ENCODE data around the gene DOCK10.

DOCK10 gene

DNA sequence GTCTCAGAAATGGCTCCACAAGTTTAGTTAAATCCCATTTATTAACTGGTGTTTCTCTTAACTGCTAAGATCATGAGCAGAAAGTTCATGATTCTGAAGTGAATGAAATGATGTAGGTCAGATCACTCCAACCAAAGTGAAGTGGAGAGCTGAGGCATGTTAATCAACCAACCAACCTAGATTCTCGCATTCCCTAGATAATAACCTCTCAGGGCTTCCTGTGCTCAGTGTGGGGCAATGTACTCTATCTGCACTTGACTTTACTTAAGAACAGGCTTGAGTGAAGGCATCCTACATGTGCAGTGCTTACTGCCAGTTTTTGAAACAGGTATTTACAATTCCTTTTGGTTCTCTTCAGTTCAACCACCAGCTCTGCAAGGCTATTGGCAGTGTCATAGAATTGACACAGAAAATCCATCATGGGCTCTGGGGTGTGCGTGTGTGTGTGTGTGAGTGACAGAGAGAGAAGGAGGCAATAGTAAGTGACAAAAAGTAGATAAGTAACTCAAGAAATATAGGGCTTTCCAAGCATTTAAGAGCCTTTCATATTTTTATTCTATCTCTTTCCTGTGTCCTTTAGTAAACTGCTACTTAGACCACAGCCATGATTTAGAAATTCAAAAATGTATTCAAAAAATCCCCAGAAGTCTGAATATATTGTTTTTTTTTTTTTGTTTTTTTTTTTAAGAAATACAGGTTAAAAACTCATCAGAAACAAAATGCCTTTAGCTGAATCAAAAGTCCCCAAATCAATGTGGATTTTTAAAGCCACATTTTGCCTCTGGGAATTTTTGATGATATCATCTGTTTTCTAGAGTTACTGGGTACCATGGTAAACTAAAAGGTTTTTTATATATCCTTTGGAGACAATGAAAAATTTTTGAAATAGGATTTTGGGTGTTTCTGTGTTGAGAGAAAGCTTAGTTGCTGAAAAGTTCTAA is 28.6 kb downstream of the DOCK10 start:
- no peak for DNase-seq (ENCODE audit: low read depth in 2 of 3, low spot score in 1 of 3)

DNA sequence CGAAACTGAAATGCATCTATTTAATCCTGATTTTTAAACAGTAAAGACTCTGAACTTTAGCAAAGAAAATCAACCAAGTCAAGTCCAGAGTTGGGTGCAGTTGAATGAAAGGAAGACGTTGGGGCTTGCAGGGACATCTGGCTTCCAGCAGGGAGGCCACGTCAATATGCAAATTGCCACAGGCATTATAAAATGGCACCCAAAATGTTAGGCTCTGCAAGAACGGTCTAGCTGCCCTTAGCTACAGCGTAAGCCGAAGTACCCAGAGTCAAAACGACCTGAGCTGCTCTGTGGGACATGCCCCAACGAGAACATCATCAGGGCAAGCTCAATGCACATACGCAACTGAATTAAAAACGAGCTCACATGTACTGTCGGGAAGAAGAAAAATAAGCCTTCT is 30.7 kb downstream of the DOCK10 start:
- DNase-seq (ENCODE audit: low read depth in 2 of 3, low spot score in 1 of 3): no peak

DNA sequence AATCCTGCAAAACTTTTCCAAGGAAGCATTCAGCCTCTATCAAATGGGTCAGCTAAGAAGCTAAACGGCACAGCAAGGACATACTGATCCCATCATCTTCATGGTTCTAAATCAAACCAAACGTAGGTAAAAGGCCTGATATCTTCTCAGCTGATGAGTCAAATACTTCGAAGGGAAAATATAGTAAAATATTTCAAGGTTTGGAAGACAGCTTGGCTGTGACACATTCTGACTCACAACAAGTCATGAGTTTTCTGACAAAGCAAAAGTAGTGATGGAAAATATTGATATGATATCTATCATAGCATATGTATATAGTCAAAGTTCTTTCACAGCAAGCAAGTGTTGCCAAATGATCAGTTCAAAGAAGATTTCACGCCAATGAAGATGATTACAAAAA is 31.5 kb downstream of the DOCK10 start:
- DNase-seq (ENCODE audit: low read depth in 2 of 3, low spot score in 1 of 3): no peak

DNA sequence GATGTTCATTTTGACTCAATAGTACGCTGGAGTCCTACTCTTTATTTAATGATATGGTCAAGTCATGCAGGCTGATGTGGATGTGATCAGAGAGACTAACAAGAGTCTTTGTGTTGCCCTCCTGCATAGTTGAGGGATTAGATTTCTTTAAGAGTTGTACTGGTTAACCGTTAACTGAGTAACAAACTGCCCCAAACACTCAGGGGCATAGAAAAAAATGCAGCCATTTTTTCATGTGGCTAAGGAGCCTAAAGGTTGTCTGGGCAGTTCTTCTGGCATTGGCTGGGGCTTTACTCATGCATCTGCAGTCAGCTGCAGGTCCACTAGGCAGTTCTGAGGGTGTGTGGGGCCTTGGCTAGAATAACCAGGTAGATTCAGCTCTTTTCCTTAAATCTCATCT is 32.5 kb downstream of the DOCK10 start:
- no peak for DNase-seq (ENCODE audit: low read depth in 2 of 3, low spot score in 1 of 3)

DNA sequence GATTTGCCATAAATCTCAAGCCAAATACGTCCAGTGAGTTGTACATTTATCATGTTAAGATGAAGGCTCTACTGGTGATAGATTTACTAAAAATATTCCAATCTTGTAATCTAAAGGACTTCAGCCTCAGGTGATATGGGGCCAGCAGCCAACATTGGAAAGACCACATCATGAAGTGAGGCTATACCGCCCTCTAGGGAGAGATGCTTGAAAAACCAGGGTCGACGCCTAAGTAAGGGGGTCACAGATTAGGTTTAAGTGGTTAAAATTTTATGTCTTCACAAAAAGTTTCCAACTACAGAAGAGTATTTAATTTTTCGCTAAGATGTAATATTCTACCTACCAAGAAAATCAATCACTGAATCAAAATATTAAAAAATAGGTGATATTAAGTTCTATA is 33.3 kb downstream of the DOCK10 start:
- no peak for DNase-seq (ENCODE audit: low read depth in 2 of 3, low spot score in 1 of 3)

DNA sequence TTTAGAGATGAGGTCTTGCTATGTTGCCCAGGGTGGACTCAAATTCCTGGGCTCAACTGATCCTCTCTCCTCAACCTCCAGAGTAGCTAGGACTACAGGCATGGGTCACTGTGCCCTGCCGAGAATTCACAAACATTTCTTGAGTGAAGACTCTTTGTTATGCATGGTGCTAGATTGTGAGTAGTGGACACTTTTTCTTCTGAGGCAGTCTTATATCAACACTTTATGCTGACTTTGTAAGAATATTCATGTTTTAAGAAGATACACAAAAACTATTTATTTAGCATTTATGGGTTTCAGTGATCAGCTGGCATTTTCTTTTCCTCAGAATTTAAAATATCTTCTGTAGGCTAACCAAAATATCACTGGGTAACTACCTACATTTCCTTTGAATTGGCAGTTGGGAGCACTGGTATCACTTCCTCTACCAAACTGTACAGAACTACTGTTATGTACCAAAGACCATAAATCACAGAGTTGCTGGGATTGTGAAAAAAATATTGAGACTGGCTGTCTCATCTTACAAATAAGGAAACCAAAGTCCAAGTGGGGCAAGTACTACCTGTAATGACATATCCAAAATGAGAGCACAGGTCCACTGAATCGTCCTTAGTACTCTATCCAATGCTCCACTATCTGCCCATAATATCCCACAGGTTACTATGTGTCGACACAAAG is 34.0 kb downstream of the DOCK10 start:
- no peak for DNase-seq (ENCODE audit: low read depth in 2 of 3, low spot score in 1 of 3)

DNA sequence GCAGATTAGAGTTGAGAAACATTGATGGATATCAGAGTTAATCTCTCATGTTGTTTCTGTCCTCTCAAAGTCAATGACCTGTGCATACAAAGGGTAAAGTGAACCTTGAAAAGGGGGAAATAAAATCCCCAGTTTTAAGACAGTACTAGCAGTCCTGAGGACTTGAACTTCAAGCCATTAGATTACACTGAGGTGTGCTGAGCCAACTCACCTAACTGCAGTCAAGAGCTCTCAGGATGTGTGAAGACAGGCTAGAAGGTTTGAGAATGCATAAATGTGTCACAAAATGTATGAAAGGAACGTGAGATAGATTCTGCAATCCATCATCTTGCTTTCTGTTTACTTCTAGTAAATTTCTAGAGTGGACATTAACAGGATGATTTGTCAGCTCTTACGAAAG is 35.5 kb downstream of the DOCK10 start:
- no peak for DNase-seq (ENCODE audit: low read depth in 2 of 3, low spot score in 1 of 3)

DNA sequence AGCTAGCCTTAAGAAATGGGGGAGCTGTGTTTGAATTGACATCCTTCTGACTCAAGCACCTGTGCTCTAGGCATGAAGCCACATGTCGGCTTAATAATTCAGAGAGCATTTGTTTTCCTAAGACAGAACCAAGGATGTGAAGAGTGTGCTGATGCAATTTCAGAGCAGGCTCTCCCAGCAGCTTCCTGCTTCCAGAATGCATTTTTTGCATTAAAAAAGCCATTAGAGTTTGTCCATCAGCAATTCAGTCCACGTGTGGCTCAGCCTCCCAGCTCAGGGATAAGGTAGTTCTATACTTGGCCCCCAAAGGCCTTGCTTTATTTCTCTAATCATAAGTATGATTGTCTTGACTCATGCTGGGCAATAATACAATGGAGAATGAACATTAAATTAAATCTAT is 37.7 kb downstream of the DOCK10 start:
- no peak for DNase-seq (ENCODE audit: low read depth in 2 of 3, low spot score in 1 of 3)

DNA sequence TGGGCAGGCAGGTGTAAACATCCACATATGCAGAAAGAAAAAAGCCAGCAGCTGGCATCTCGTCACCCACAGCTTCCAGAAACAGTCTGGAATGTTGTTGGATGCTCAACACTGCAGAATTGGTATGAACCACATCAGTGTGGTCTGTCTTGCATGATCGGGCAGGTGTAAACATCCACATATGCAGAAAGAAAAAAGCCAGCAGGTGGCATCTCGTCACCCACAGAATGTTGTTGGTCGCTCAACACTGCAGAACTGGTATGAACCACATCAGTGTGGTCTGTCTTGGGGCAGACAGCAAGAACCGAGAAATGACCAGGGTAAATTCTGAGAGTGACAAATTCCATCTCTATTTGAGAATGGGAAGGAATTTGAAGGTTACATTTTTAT is 39.6 kb downstream of the DOCK10 start:
- DNase-seq (ENCODE audit: low read depth in 2 of 3, low spot score in 1 of 3): no peak

DNA sequence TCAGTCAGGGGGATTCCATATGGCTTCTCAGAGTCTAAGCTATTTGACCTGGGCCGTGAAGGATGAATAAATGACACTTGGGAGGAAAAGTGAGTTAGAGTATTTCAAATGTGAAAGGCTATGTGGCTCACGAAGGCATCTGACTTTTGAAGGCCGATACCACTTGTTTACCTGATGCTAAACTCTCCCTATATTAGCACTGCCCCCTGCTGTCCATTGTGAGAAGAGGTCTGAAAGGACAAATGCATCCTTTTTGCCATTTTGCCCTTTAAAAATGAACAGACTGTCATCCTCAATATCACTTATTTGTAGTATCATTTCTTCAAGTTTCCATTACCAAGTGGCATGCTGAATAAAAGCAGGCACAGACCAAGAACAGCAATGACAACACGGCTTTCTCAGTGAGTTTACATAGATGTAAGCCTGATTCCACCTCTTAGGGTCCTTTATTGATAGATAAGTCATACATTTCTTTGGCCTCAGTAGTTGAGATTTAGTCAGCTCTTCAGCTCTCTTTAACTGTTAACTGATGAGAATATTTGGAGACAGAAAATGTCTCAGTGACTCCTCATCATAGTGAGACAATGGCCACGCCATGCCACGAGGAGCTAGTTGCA is 40.1 kb downstream of the DOCK10 start:
- DNase-seq (ENCODE audit: low read depth in 2 of 3, low spot score in 1 of 3): peak; percentile 40 to 74 (median 40)

DNA sequence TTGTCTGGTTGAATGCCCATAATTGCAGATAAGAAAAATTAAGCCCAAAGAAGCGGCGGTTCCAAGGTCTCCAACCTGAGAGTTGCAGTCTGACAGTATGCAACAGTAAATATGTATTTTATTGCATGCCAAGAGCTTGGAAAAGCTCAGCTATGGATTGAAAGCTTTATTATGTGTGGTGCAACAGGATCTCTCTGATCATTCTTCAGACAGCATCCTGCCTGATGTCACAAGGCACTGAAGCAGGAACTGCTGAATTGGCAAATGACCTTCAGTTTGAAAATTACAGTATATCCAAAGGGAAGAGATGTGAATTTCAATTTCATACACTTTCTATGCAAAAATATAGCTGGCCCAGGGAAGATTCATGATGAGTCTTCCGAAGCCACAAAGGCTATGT is 42.5 kb downstream of the DOCK10 start:
- no peak for DNase-seq (ENCODE audit: low read depth in 2 of 3, low spot score in 1 of 3)

DNA sequence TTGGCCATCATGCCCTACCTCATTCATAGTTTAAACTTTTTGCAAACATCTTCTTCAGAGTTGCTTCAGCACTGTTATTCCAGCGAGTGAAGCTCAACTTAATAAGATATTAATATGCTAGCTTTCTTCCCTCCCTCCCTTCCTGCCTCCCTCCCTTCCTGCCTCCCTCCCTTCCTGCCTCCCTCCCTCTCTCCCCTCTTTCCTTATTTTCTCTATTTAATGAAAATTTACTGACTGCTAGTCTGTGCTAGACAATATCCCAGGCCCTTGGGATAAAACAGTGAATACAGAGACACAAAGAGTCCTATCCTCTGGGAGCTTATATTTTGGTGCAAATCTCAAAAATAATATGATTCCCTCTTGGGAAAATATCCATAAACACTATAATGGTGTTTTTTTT is 42.9 kb downstream of the DOCK10 start:
- no peak for DNase-seq (ENCODE audit: low read depth in 2 of 3, low spot score in 1 of 3)

DNA sequence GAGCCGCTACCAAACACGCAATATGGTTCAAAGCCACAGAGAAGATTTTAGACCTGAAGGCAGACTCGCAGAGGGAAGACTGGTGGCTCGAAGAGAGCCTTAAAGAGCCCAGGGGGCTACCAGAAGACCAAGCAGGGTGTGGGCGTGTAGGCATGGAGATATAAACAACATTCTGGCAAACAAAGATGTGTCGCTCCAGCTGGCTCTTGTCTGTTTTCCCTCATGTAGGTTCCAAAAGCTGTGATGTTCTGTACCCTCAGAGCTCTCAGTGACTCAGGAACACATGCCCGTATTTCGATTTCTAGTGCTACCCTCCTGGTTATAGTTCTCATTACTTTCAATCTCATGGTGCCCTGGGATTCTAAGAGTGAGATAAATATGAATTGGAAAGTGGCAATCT is 44.5 kb downstream of the DOCK10 start:
- DNase-seq (ENCODE audit: low read depth in 2 of 3, low spot score in 1 of 3): no peak

DNA sequence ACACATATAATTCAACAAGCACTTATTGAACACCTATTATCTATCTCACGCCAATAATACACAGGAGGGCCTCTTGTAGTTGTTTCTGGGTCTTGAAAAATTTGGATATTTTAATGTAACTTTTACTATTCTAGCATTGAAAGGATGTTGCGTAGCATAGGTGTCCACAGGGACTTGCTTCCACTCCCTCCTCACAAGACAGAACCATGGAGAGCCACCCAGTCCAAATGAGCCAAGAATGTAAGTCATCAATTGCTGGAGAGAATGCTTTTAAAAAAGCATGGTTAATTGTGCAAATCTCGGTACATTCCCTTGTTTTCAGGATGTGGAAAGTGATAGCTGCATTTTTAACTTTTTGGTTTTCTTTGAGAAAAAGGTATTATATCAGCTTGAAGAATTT is 46.8 kb downstream of the DOCK10 start:
- no peak for DNase-seq (ENCODE audit: low read depth in 2 of 3, low spot score in 1 of 3)

DNA sequence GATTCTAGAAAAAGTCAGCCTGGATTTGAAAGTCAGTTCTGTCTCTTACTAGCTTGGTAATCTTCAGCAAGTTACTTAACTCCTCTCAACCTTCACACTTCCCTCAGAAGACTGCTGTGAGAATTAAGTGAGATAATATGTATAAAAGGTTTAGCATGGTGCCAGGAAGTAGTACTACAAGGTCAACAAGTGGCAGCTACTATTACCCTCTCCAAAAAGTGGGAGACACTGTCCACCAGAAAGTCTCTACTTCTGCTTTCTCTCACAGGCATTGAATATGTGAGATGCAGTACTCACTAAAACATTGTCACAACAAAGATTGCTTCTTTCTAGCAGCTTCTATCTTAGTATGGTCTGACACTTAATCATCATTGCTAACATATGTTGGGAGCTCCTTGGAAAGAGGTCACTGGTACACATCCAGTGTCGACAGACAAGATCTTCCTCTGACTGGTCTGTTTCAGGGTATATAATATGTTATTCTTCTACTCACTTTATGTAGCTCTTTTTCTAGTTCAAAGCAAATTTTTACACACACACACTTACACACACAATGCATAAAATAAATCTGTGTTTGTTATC is 47.9 kb downstream of the DOCK10 start:
- no peak for DNase-seq (ENCODE audit: low read depth in 2 of 3, low spot score in 1 of 3)

DNA sequence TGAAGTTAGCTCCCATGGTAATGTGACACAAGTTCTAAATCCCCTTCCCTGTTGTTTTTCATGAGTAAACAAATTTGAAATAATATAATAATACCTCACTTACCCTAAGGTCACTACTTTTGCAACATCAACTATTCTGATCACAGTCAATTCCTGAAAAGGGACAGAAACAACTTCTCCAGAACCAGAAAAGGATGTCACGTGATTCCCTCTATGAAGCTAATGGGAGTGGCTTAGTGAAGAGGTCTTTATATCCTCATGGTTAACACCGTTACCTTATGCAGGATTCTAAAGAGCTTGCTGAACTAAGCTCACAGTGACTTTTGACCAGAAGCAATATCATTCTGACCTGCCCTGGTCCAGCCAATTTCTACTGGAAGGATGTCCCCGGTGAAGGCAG is 51.6 kb downstream of the DOCK10 start:
- DNase-seq (ENCODE audit: low read depth in 2 of 3, low spot score in 1 of 3): no peak

DNA sequence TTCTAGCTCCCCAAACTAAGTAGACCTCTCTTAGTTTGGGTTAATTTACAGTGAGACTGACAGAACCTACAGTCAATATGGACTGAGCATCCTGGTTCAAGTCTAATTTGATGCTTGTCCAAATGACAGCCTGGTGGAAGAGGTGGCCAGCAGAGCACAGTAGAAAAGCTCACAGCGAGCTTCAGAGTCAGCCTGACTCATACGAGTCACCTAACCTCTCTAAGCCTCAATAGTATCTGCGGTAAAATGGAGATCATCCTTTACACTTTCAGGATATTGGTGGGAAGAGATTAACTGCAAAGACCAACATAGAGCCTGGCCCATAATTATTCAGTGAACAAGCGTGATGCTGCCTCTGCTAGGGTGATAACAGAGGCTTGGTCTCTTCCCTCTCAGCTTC is 54.5 kb downstream of the DOCK10 start:
- no peak for DNase-seq (ENCODE audit: low read depth in 2 of 3, low spot score in 1 of 3)

DNA sequence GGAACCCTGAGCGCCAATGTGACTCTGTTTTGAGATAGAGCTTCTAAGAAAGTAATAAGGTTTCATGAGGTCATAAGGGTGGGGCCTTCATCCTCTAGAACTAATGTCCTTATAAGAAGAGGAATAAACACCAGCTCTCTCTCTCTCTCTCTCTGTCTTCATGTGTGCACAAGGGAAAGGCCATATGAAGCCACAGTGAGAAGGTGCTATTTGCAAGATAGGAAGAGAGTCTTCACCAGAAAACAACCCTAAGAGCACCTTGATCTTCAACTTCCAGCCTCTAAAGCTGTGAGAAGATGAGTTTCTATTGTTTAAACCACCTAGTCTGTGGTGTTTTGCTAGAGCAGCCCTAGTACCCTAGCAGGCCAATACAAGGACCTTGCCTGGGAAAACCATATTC is 55.8 kb downstream of the DOCK10 start:
- no peak for DNase-seq (ENCODE audit: low read depth in 2 of 3, low spot score in 1 of 3)

DNA sequence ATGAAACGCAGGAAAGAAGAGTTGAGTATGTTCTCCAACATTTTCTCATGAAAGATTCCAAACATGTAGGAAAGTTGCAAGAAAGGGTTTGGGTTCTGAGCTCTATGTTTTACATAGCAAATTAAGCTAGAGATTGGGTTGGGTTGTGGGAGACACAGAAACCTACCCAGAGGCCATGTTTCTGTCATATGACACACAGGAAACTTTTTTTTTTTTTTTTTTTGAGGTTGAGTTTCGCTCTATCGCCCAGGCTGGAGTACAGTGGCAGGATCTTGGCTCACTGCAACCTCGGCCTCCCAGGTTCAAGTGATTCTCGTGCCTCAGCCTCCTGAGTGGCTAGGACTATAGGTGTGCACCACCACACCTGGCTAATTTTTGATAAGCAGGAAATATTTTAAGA is 57.6 kb downstream of the DOCK10 start:
- no peak for DNase-seq (ENCODE audit: low read depth in 2 of 3, low spot score in 1 of 3)

DNA sequence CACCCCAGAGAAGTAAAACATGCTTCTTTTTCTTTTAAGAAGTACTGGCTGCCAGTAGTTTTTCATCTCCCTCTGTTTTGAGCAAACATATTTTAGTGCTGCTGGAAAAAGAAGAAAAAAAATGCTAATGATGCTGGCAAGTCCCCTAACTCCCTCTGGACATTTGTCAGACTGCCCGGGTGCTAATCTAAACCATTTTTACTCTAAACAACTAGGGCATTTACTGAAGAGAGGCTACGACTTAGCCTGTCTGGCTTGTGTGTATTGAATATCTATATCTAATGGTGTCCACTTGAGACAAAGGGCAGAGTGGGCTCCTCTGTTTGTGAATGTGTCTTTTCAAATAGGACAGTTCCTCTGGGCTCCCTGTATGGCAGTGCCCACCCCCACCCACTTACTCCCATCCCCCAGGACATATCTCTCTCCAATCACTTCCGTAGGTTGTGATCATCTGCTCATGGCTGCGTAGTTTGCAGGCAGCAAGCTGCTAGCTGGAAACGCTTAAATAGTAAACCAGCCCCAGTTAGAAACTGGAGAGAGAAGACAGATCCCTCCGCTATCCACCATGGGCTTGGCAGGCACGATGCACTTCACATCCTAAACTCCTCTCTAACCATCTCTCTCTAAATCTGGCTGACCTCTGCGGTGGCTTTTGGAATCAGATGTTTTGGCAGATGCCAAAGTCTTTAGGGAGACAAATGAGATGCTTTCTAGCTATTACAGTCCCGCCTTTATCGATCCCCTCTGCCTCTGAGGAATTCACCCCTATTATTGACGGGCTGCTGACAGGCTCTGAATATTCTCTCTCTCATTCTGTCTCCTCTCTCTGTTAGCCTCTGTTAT is 58.3 kb downstream of the DOCK10 start:
- no peak for DNase-seq (ENCODE audit: low read depth in 2 of 3, low spot score in 1 of 3)

Measured in stimulated activated CD4-positive, alpha-beta T cell treated with anti-CD3 and anti-CD28 coated beads, Interleukin-12 subunit alpha, Interleukin-12 subunit beta, amount 100 ng/mL, for 48 hours (primary cell).